Stimulated activated CD8-positive, alpha-beta memory T cell treated with anti-CD3 and anti-CD28 coated beads, Interleukin-4, amount 100 ng/mL, for 1 hour (primary cell): Measurements from ENCODE around the gene GALM.
A peak's percentile ranks its signal among the peaks of the same experiment; 100 is the strongest.
"Not testable (repeated sequence)": the region's sequence is repeated elsewhere in the genome, so short reads cannot be mapped to it uniquely, and the experiment has no call there.

Experiments used
- DNase-seq, 2 donors: peaks; one replicate each; pipeline ENCODE4 v3.0.0-alpha.2; 2020; ENCODE audit warnings: low read depth in 2 of 2, low spot score in 1 of 2

The GALM gene

DNA sequence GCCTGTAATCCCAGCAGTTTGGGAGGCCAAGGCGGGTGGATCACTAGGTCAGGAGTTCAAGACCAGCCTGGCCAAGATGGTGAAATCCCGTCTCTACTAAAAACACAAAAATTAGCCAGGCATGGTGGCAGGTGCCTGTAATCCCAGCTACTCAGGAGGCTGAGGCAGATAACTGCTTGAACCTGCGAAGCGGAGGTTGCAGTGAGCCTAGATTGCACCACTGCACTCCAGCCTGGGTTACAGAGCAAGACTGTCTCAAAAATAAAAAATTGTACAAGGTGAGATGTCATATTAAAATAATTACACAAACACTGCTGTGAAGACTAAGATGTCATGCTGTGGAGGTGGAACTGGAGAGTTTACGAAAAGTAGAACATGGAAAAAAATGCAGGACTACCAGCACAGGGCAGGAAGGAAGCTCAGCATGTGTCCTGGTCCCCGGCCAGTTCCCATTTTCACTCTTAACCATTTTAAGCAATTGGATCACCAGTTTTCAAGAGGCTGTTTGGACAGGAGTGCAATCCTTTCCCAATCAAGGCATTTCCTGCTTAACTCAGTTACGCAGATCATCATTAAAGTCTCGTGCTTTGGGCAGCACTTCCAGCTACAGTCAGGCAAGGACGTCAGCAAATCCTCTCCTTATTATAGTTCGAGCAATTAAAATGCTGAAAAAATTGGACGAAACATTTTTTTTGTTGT is 71.2 kb downstream of the GALM start:
- DNase-seq = not testable (repeated sequence)

DNA sequence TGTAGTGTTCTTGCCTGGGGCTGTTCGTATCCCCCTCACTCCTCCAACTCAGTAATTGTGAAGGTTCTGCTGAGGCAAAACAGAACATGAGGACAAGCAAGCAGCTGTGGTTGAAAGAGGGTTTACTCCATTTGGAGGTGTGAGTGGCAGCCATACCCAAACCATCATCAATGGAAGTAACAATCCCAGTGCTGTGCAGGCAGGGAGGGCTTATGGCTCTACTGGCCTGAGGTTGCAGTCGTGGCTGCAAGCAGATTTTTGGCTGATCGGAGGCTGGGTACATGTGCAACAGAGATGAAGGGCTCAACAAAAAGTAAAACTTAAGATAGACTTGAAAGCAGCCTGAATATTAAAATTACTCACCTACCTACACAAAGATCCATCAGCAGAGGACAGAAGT is 72.0 kb downstream of the GALM start:
- DNase-seq = no peak

DNA sequence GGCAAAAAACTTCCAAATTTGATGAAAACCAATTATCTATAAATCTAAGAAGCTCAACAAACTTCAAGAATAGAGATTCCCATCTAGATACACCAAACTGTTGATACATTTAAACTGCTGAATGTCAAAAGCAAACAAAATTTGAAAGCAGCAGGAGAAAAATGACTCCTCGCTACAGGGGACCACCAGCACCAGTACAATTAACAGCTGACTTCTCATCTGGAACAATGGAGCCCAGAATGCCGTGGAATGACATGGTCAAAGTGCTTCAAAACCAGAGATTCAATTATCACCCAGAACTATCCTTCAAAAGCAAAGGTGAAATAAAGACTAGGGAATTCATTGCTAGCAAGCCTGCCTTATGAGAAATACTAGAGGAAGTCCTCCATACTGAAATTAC is 73.6 kb downstream of the GALM start:
- no peak for DNase-seq

DNA sequence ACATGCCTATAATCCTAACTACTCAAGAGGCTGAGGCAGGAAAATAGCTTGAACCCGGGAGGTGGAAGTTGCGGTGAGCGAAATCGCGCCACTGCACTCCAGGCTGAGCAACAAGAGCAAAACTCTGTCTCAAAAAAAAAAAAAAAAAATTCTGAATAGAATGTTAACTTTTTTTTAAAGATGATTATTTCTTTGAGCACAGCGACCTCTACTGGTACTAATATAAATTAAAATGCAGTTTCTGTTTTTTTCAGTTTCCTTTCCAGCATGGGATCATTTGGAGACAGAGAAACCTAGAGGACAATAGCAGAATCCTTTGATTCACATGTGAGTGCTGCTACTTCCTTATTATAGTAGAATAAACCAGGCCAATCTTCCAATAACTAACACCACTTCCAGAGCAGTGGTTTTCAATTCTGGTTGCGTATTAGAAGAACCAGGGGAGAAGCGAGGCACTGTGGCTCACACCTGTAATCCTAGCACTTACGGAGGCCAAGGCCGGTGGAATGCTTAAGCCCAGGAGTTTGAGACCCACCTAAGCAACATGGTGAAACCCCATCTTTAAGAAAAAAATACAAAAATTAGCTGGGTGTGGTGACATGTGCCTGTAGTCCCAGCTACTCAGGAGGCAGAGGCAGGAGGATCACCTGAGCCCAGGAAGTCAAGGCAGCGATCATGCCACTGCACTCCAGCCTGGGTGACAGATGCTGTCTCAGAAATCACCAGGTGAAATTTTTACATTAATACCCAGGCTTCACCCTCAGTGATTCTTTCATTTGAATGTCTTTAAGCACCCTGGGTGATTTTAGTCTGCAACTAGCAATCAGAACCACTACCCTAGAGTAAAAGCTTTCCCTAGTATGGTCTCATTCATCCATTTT is 75.2 kb downstream of the GALM start:
- no peak for DNase-seq

DNA sequence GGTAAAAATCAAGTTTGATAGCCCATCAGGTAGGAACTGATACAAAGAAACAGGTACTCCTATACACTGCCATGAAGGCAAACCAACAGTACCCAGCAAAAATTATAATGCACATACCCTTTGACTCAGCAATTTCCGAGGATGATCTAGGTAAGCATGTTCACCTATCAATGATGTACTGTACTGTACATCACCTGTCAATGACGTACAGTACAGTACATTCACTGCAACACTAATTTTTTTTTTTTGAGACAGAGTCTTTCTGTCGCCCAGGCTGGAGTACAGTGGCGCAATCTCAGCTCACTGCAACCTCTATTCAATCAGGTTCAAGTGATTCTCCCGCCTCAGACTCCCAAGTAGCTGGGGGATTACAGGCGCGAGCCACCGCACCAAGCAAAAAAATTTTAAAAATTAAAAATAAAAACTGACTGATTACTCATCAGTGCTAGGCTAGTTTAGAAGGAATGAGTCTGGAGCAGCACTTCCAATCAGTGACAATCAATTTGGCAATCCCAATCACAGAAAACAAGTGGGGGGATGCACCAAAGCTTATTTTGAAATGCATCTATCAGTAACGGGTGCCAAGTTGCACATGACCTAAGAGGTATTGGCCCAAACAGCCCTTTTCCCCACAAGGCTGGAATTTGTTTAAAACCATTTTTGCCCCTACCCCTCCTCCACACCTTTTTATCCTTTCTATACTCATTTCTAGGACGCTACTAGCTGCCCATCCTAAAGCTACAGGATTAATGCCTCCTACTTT is 77.1 kb downstream of the GALM start:
- DNase-seq = no peak

DNA sequence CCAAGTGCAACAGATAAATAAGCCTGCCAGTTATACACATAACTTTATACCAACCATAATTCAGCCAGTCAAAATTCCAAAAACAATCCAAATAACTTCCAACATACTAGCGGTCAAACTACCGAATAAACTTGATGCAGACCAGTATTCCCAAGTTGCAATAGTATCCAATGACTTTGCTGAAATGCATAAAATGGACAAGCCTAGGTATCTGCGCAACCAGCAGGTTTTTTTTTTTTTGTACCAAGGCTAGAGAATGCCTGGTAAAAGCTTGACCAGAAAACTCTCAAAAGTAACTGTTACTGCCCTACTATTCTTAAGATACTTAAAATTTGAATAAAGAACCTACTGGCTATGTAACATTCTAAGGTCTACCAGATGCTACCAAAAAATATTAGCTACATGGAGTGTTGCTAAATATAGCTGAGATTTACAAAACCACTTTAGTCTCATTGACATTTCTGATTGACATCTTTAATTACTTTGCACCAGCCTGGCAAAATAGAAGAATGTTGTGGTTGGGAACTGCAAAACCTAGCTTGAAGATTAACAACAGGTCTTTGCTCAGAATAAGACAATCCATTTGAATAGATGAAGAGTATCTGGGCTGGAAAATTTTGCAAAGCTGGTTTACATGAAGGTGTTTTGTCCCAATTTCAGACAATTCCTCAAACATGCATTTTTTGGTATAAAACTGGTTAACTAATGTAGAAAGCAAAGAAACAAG is 77.9 kb downstream of the GALM start:
- DNase-seq = no peak

DNA sequence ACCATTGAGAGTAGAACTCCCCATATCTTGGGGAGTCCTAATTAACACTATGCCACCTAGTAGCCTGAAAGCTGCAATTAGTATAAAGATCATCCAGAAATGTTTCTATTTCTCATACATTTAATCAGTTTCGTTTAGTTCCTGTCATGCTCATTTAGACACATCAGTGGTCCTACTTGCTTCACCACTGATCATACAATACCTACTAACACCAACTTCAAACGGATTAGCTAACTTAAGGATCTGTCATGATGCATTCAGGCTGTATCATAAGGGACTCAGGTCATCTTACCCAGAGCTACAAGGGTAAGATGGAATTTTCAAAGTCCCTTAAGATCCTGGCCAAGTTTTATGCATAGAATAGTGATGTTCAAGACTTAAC is 78.5 kb downstream of the GALM start:
- DNase-seq = no peak

DNA sequence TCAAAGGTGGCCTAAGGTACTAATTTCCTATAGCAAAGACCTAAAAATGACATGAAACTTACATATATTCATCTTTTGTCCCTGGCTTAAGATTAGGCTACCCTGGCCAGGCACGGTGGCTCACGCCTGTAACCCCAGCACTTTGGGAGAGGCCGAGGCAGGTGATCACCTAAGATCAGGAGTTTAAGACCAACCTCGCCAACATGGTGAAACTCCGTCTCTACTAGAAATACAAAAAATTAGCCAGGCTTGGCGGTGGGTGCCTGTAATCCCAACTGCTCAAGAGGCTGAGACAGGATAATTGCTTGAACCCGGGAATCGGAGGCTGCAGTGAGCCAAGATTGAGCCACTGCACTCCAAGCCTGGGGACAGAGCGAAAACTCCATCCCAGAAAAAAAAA is 79.4 kb downstream of the GALM start:
- DNase-seq = no peak

DNA sequence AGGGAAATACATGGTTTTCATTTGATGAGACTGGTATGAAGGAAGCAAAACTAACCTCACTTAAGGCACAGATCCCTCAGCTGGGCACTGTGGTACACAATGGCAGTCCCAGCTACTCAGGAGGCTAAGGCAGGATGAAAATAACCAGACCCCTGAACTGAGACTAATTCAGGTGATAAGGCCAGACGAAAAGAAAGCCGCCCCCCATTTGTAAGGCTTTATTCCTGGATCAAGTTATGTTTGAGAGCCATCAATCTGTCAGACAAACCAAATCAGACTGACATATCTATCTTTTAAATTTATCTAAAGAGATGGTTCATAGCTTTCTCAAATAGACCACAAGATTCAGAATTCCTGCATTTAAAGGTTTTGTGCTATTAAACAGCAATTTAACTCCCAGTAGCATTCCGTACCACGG is 81.1 kb downstream of the GALM start:
- DNase-seq = no peak

DNA sequence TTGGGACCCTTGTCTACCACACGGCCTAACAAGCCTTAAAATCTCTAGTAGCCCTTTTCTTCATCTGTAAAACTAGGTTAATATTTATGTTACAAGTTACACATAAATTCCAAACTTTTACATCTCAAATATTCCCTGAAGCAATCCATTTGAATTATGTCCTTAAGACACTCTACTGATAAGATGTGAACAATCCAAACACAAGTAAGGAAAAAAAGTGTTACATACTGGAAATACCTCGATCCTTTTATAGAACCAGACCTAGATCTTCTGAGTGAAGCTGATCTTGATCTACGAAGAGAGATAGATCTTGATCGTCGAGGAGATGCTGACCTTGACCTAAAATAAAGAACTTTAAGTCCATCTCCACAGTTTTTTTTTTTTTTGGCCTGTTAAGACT is 81.9 kb downstream of the GALM start:
- DNase-seq = no peak

DNA sequence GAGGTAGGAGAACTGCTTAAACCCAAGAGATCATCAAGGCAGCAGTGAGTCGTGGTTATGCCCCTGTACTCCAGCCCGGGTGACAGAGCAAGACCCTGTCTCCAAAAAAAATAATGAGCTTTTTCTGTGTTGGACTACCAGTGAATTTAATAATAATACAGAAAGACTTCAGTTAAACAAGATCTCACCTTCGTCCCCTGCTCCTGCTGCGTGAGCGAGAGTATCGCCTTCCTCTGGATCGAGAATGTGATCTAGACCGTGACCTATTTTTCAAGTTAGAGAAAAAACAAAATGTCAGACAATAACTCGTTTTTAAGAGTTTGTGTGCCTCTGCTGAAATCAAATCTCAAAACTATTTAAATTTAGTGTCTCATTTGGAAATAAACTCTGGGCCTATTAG is 82.5 kb downstream of the GALM start:
- DNase-seq = no peak

DNA sequence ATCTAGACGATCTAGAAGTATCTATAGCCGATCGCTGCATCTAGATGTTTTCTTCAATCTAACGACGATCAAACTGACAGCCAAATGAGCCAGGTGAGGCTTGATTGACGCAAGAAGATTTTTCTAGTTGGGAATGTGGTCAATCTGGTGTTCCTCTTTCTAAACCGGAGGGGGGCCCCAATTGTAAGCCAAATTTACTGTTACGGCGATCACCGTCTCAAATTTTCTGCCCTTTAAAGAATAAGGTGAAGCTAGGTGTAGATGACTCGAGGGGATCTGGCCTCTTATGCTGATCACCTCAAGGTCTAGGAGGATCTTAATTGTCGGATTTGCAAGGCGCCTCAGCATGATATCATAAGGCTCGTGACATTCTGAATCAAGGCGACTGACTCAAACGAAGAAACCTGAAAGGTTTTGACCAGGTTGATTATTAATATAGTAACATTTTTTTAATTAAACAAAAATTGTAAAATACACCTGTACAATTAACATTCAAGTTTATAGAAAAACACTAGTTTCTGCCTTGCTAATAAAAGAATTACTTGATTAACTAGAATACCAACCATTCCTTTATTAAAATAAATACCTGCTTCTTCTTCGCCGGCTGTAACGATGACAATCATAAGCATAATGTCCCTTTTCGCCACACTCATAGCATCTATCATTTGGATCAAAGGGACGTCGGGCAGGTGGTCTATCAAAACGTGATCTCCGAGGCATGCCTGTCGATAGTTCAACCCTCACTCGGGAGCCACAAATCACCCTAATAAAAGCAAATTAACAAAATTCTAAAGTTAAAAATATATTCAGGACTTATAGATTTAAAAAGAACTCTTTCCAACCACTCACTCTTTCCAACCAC is 83.3 kb downstream of the GALM start:
- DNase-seq = no peak

DNA sequence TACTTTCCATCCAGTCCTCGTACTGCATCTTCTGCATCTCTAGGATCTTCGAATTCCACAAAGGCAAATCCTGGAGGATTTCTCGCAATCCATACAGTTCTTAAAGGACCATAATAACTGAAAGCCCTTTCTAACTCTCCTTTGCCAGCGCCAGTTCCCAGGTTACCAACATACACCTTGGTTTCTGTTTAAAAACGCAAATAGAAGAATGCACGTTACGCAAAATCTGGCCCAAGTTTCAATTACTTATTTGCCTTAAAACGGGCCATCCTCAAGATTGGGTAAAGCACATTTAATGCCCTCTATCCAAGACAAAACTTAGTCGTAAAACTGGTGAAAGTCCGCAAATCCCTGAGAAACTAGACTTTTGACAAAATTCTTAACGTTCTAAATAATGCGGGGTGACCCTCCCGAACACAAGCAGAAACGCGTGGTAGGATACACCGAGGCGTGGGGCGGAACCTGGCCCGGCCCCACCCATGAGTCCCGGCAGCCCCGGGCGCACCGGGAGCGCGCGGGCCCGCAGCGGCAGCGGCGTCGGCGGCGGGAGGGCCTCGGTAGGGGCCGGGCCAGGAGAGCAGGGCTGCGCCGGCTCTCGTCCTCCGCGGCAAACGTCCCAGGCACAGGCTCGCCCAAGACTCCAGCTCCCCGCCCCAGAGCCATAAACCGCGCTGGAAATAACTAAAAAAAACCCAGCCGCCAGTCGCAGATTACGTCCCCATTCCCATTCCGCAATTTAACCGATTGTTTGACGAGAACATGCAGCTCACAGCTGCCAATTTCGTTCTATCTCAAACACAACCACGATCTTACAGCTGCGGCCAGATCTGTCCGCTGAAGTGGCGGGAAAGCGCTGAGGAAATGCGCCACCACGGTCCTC is 84.3 kb downstream of the GALM start:
- DNase-seq = peak; percentile 21 to 22

DNA sequence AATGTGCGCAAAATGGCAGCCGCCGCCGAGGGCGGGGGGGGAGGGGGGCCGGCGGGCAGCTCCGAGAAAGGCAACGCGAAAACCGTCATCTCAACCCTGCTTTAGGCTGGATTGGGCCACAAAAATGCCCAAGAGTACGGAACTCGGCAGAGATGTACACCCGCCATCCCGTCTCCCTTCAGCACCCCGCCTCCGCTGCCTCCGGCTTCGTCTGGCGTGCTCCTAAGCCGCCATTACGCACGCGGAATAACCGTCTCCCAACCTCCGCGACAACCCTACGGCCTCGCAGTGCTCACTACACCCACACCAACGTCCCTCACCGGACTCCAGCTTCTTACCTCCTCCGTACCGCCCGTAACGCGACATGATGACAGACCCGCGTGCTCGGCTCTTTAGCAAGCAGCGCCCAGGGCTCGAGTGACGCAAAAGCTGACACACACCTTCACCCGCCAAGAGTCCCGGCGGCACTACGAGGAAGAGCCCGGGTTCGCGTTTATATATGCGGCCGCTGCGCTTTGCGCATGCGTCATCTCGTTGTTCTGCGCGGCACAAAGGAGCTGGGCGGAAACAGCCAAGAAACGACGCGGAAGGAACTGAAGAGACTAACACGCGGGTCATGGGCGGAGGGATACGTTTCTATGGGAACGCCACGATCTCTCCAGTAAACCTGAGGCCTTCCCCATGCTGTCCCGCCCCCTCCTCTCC is 85.1 kb downstream of the GALM start, which contains the start of gene SRSF7:
Gene SRSF7, minus strand, starts transcription at position 471 of the 705 bp plus-strand sequence. Its CDS starts 105 bp downstream, at position 366.
- peak; percentile 97 for DNase-seq

DNA sequence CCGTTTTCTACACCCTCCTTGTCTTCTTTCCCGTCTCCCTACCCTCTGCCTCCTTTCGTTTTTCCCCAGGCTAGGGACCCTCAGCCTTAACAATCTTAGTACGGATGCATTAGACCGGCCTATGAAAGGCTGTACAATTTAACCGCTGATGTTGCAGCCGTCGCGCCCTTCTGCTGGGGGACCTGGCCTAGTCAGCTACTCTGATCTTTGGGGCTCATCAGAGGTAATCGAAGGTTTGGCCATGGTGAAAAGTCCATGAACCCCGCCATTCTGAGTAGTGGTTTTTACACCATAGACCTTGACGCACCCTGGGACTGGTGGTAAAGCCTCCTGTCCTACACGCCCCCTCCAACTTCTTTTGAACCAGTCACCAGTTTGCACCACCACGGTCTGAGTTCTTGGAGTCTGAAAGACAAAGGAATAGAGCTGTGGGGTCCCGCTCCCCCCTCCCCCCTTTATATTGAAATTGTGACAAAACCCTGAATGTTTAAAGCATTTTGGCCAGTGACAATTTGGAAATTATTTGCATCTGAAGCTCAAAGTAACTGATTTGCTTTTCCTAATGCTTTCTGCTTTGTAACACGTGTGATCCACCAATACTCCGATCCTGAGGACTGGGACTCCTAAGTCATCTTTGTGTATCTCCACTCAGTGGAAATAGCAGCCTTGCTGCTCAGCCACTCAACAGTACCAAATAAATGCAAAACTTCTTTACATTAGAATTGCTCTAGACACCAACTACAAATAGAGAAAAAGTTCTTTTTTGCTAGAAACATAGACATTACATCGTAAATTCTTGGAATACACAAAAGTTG is 85.9 kb downstream of the GALM start:
- DNase-seq = peak; percentile 5 to 16

DNA sequence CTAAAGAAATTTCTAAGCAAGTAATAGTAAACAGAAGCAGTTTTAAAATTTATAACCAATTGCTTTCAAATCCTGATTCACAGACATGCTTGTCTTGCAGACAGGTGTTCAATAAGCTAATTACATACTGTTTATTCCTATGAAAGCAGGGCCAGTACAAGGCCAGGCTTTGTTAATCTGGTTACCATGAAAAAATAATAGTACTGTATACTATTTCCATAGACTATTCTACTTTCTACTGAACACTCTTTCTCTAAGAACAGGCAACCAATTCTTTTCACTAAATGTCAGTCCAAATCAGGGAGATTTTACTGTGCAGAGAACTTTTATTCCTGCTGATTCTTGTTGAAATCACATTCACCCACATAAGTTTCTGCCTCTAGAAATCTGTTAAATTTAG is 88.1 kb downstream of the GALM start:
- no peak for DNase-seq

DNA sequence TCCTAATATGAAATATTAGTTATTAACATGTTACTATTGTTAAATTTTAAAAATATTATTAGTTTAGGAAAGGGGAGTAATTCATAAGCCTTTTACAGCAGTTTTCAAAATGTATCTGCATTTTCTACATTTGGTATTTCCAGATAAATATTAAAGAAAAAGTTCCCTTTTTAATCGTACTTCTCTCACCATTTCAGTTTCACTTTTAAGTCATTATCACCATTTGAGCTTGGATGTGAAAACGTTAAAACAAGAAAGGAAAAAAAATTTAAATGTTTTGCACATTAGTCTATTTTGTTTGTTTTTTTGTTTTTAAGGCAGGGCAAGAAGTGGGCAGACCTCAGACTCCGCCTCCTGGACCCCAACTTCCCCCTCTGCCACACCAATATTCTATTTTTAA is 88.6 kb downstream of the GALM start:
- no peak for DNase-seq

DNA sequence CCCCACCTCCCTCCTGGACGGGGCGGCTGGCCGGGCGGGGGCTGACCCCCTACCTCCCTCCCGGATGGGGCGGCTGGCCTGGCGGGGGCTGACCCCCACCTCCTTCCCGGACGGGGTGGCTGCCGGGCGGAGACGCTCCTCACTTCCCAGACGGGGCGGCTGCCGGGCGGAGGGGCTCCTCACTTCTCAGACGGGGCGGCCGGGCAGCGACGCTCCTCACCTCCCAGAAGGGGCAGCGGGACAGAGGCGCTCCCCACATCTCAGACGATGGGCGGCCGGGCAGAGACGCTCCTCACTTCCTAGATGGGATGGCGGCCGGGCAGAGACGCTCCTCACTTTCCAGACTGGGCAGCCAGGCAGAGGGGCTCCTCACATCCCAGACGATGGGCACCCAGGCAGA is 90.0 kb downstream of the GALM start:
- DNase-seq = not testable (repeated sequence)
